ENCODE data around the gene HNRNPLL.

The HNRNPLL gene

DNA sequence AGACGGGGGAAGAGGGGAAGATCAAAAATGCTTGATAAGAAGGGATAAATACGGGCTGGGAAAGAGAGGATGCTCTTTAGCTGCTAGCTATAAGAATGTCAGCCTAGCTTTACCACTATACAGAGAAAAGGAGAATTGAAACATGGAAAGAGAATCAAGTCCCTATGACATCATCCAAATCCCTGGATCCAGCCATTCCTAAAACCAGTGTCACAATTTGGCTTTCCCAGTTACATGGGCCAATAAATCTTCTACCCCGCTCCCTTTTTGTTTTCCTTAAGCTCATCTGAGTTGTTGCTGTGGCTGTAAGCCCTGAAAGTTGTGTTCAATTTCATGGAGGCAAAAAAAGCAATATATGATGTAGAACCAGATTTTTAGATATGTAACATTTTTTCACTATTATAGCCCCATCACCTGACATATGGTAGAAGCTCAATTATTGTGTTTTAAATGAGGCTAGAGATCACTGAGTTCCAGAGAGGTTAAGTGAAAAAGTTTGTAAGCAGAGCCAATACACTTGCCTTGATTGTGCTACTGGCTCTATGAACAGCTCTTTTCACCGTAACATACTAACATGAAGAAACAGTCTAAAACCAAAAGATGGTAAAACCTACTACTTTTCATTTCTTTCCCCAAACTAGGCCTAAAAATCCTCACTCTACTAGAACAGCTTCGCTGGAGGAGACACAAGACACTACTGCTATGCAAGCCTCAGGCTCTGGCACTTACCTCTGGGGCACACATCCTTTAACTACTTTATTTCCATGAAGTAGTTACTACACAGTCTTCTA is 4.3 kb downstream of the HNRNPLL start:
- peak overlapping the region; percentile 16 to 96 for H3K27ac Mint-ChIP-seq
- no peaks in the 10 kb centered on the region for H3K27me3 Mint-ChIP-seq
- peaks cover 41% of the 10 kb centered on the region for H3K36me3 Mint-ChIP-seq (ENCODE audit: insufficient read depth)
- peaks cover 38 to 64% of the 10 kb centered on the region in 2 donors for H3K4me1 Mint-ChIP-seq (ENCODE audit: low read depth in 2 of 2)
- H3K4me3 Mint-ChIP-seq, result peak overlapping the region; percentile 87 to 97
- DNase-seq, result no peak
- no peak for ATAC-seq (replicated peaks)
- no peaks in the 10 kb centered on the region for H3K9me3 Mint-ChIP-seq

GRCh38 chr2:38597115-38597514 is 5.6 kb downstream of the HNRNPLL start:
- Mint-ChIP-seq H3K4me3 (peak overlapping the region; percentile 87 to 97), H3K9me3 (no peaks in the 10 kb centered on the region), H3K27me3 (no peaks in the 10 kb centered on the region), H3K27ac (peak overlapping the region; percentile 16 to 96), H3K4me1 (ENCODE audit: low read depth in 2 of 2) (peaks cover 42 to 70% of the 10 kb centered on the region in 2 donors), H3K36me3 (ENCODE audit: insufficient read depth) (peaks cover 35% of the 10 kb centered on the region)
- DNase-seq (no peak), ATAC-seq (replicated peaks) (no peak)

- no peak for DNase-seq
- Mint-ChIP-seq H3K27ac (peak overlapping the region; percentile 16 to 96), H3K4me1 (ENCODE audit: low read depth in 2 of 2) (peaks cover 42 to 74% of the 10 kb centered on the region in 2 donors), H3K36me3 (ENCODE audit: insufficient read depth) (peaks cover 31% of the 10 kb centered on the region), H3K4me3 (peak overlapping the region; percentile 11 to 97), H3K9me3 (no peaks in the 10 kb centered on the region), H3K27me3 (no peaks in the 10 kb centered on the region)
- no peak for ATAC-seq (replicated peaks)
Measured at GRCh38 chr2:38596229-38596628, 6.5 kb downstream of the HNRNPLL start.

DNA sequence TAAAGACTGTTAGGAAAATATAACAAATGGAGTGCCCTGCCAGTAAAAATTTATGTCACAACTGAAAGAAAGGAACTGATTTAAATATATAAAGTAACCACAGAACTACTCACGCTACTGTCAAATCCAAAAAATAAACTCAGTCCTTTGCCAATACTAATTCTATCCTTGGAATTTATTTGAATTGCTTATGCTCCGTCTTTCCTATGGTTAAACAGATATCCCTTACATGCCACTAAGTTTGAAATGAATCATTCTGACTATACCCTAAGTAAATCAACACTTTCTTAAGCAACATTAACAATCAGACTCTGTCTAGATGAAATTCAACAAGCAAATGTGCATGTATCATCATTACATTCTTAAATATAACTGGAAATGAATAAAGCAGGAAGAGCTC is 9.8 kb downstream of the HNRNPLL start:
- Mint-ChIP-seq H3K27ac (peak overlapping the region; percentile 30 to 96), H3K4me3 (peak overlapping the region; percentile 24 to 97), H3K4me1 (ENCODE audit: low read depth in 2 of 2) (peaks cover 19 to 72% of the 10 kb centered on the region in 2 donors), H3K27me3 (no peaks in the 10 kb centered on the region), H3K9me3 (no peaks in the 10 kb centered on the region), H3K36me3 (ENCODE audit: insufficient read depth) (peaks cover 31% of the 10 kb centered on the region)
- no peak for ATAC-seq (replicated peaks)
- DNase-seq, result no peak

GRCh38 chr2:38591152-38591551 is 11.6 kb downstream of the HNRNPLL start:
- ATAC-seq (replicated peaks) (no peak), DNase-seq (no peak)
- no peaks in the 10 kb centered on the region for H3K27me3 Mint-ChIP-seq
- no peaks in the 10 kb centered on the region for H3K9me3 Mint-ChIP-seq
- peak overlapping the region; percentile 44 to 96 for H3K27ac Mint-ChIP-seq
- H3K4me3 Mint-ChIP-seq, result peak overlapping the region; percentile 45 to 97
- peaks cover 17 to 74% of the 10 kb centered on the region in 2 donors for H3K4me1 Mint-ChIP-seq (ENCODE audit: low read depth in 2 of 2)
- H3K36me3 Mint-ChIP-seq (ENCODE audit: insufficient read depth), result peaks cover 38% of the 10 kb centered on the region

DNA sequence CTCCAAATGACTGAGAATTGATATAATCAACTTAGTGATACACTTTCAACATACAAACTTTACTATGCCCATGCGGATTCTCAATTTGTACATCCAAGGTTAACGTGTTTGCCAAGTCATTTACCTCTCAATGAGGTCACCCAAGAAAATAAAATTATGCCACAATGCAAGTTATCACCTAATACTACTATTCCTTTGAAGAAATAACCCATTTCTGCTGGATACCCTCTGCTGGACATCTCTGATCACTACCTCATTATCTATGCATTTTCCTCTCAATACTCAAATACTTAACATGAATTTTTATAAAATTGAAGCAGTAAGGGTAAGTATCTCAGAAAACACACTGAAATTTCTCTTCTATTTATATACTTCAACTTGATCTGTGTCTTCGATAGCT is 12.7 kb downstream of the HNRNPLL start:
- H3K27me3 Mint-ChIP-seq, result no peaks in the 10 kb centered on the region
- peak overlapping the region; percentile 38 to 96 for H3K27ac Mint-ChIP-seq
- H3K9me3 Mint-ChIP-seq, result no peaks in the 10 kb centered on the region
- H3K4me1 Mint-ChIP-seq (ENCODE audit: low read depth in 2 of 2), result peaks cover 15 to 71% of the 10 kb centered on the region in 2 donors
- H3K36me3 Mint-ChIP-seq (ENCODE audit: insufficient read depth), result peaks cover 47% of the 10 kb centered on the region
- ATAC-seq (replicated peaks) (peak; percentile 23), DNase-seq (no peak)
- peak overlapping the region; percentile 45 to 97 for H3K4me3 Mint-ChIP-seq

GRCh38 chr2:38586931-38587330 is 15.8 kb downstream of the HNRNPLL start:
- Mint-ChIP-seq H3K27me3 (no peaks in the 10 kb centered on the region), H3K27ac (peak overlapping the region in 1 of 2 donors; percentile 96), H3K9me3 (no peaks in the 10 kb centered on the region), H3K4me3 (peak overlapping the region in 1 of 2 donors; percentile 56), H3K36me3 (ENCODE audit: insufficient read depth) (peaks cover 41% of the 10 kb centered on the region), H3K4me1 (ENCODE audit: low read depth in 2 of 2) (peaks cover 10 to 59% of the 10 kb centered on the region in 2 donors)
- ATAC-seq (replicated peaks) (no peak), DNase-seq (no peak)

- Mint-ChIP-seq H3K4me1 (ENCODE audit: low read depth in 2 of 2) (peaks cover 7 to 47% of the 10 kb centered on the region in 2 donors), H3K36me3 (ENCODE audit: insufficient read depth) (peaks cover 40% of the 10 kb centered on the region), H3K4me3 (peak overlapping the region in 1 of 2 donors; percentile 56), H3K27me3 (no peaks in the 10 kb centered on the region), H3K27ac (peak overlapping the region in 1 of 2 donors; percentile 96), H3K9me3 (no peaks in the 10 kb centered on the region)
- no peak for DNase-seq
- no peak for ATAC-seq (replicated peaks)
Measured at GRCh38 chr2:38584881-38585280, 17.8 kb downstream of the HNRNPLL start.

DNA sequence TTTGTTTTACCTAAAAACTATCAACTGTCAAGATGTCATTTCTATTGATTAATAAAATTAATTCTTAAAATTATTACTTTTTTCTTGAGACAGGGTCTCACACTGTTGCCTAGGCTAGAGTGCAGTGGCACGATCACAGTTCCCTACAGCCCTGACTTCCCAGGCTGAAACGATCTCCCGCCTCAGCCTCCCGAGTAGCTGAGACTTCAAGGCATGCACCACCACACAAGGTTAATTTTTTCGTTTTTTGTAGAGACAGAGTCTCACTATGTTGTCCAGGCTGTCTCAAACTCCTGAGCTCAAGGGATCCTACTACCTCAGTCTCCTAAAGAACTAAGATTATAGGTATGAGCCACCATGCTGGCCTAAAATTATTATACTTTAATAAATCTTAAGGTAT is 18.7 kb downstream of the HNRNPLL start:
- H3K9me3 Mint-ChIP-seq, result no peaks in the 10 kb centered on the region
- ATAC-seq (replicated peaks) (no peak), DNase-seq (no peak)
- H3K36me3 Mint-ChIP-seq (ENCODE audit: insufficient read depth), result peaks cover 32% of the 10 kb centered on the region
- H3K27me3 Mint-ChIP-seq, result no peaks in the 10 kb centered on the region
- no peak overlapping the region for H3K4me3 Mint-ChIP-seq
- peaks cover 7 to 41% of the 10 kb centered on the region in 2 donors for H3K4me1 Mint-ChIP-seq (ENCODE audit: low read depth in 2 of 2)
- peak overlapping the region in 1 of 2 donors; percentile 46 for H3K27ac Mint-ChIP-seq

GRCh38 chr2:38583524-38583923 is 19.2 kb downstream of the HNRNPLL start:
- H3K27me3 Mint-ChIP-seq, result no peaks in the 10 kb centered on the region
- peaks cover 11 to 42% of the 10 kb centered on the region in 2 donors for H3K4me1 Mint-ChIP-seq (ENCODE audit: low read depth in 2 of 2)
- no peaks in the 10 kb centered on the region for H3K9me3 Mint-ChIP-seq
- H3K27ac Mint-ChIP-seq, result peak overlapping the region in 1 of 2 donors; percentile 46
- H3K4me3 Mint-ChIP-seq, result peak overlapping the region in 1 of 2 donors; percentile 20
- DNase-seq, result no peak
- ATAC-seq (replicated peaks), result no peak
- peaks cover 32% of the 10 kb centered on the region for H3K36me3 Mint-ChIP-seq (ENCODE audit: insufficient read depth)

GRCh38 chr2:38581193-38582147 is 21.3 kb downstream of the HNRNPLL start:
- Mint-ChIP-seq H3K27me3 (no peaks in the 10 kb centered on the region), H3K36me3 (ENCODE audit: insufficient read depth) (peaks cover 28% of the 10 kb centered on the region), H3K4me3 (no peak overlapping the region), H3K27ac (peak overlapping the region in 1 of 2 donors; percentile 27), H3K4me1 (ENCODE audit: low read depth in 2 of 2) (peaks cover 8 to 28% of the 10 kb centered on the region in 2 donors), H3K9me3 (no peaks in the 10 kb centered on the region)
- peak; percentile 91 for ATAC-seq (replicated peaks)
- peak in 2 of 3 experiments; percentile 38 to 44 for DNase-seq

- no peak overlapping the region for H3K27ac Mint-ChIP-seq
- no peaks in the 10 kb centered on the region for H3K27me3 Mint-ChIP-seq
- H3K36me3 Mint-ChIP-seq (ENCODE audit: insufficient read depth), result peaks cover 16% of the 10 kb centered on the region
- no peak overlapping the region for H3K4me3 Mint-ChIP-seq
- H3K4me1 Mint-ChIP-seq (ENCODE audit: low read depth in 2 of 2), result peaks cover 4 to 30% of the 10 kb centered on the region in 2 donors
- DNase-seq (no peak), ATAC-seq (replicated peaks) (no peak)
- no peaks in the 10 kb centered on the region for H3K9me3 Mint-ChIP-seq
Measured at GRCh38 chr2:38580115-38580636, 22.6 kb downstream of the HNRNPLL start.

DNA sequence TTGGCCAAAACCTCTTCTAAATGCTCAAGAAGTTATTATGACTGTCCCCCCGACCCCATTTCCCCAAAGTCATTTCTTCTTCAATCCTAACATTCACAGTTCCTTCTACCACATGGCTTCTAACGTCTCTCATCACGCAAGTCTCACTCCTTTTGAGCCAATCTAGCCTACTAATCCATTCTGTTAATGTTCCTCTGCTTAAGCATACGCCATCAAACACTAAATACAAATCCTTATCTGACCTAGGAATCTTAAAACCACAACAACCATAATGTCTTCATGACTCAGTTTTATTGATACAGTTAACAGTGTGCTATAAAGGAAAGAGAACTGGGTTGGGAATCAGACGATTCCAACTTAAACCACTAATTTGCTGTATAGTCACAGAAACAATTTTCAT is 23.9 kb downstream of the HNRNPLL start:
- H3K4me3 Mint-ChIP-seq, result no peak overlapping the region
- H3K4me1 Mint-ChIP-seq (ENCODE audit: low read depth in 2 of 2), result peaks cover 4 to 37% of the 10 kb centered on the region in 2 donors
- no peaks in the 10 kb centered on the region for H3K27me3 Mint-ChIP-seq
- peaks cover 16% of the 10 kb centered on the region for H3K36me3 Mint-ChIP-seq (ENCODE audit: insufficient read depth)
- ATAC-seq (replicated peaks) (peak; percentile 40), DNase-seq (no peak)
- no peaks in the 10 kb centered on the region for H3K9me3 Mint-ChIP-seq
- peak overlapping the region in 1 of 2 donors; percentile 4 for H3K27ac Mint-ChIP-seq

All from effector memory CD8-positive, alpha-beta T cell (primary cell).